GM19372 (cell line): Measurements from ENCODE around the gene ADRA2C.

Experiments
- ATAC-seq: cut with Tn5 transposase; IDR thresholded peaks from one replicate; pipeline ENCODE4 v1.9.1; 2021; ENCODE audit warnings: mild to moderate bottlenecking, low read depth, moderate library complexity; ENCODE audit not compliant: unreplicated experiment

Gene ADRA2C

DNA sequence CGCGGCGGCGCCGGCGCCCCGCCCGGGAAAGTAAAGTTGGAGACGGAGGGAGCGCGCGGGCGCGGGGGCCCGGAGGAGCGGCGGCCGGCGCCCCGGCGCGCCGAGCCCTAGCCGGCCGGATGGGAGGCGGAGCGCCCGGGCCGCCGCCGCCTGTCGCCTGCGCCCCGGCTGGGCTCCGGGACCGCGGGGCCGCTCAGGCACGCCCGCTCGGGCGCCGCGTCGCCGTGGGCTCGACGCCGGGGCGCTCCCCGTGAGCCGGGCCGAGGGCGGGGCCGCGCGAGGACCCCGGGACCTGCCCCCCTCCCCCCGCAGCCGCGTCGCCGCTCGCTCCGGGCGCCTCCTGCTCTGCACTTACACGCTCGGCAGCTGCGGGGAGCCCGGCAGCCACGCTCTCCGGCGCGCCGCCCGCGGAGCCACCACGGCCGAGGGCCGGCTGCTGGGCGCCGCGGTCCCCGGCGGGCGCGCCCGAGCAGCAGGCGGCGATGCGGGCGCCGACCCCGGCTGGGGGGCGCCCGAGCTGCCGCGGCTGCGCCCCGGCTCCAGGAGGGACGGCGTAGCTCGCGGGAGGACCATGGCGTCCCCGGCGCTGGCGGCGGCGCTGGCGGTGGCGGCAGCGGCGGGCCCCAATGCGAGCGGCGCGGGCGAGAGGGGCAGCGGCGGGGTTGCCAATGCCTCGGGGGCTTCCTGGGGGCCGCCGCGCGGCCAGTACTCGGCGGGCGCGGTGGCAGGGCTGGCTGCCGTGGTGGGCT is at the start of gene ADRA2C:
Gene ADRA2C (plus strand): TSS at position 350 of the 749 bp plus-strand sequence. CDS start 222 bp downstream, at position 572.
- ATAC-seq = no peak

GRCh38 chr4:3716631-3717235 is 49.5 kb upstream of the ADRA2C start:
- ATAC-seq = no peak

- ATAC-seq = no peak
These were observed 48.9 kb upstream of the ADRA2C start for GRCh38 chr4:3717241-3717640.

DNA sequence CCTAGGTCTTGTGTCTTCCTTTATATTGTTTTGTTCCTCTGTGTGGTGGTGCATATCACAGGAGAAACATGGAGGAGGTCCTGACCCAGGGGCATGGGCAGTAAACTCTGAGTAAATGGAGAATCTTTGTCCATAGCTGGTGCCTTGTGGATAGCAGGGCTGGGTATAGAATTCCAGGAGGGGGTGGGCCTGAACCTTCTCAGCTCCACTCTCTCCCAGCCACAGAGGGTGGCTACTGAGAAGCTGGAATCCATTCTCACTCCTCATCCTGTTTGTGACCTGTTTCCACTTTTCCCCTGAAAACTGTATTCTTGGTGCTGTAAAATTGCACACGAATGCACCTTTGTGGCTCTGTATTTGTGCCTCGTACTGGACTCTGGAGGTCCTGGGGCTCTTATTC is 47.7 kb upstream of the ADRA2C start:
- no peak for ATAC-seq

- no peak for ATAC-seq
These were observed 47.0 kb upstream of the ADRA2C start for GRCh38 chr4:3719191-3719590.

GRCh38 chr4:3719836-3720235 is 46.3 kb upstream of the ADRA2C start:
- no peak for ATAC-seq

DNA sequence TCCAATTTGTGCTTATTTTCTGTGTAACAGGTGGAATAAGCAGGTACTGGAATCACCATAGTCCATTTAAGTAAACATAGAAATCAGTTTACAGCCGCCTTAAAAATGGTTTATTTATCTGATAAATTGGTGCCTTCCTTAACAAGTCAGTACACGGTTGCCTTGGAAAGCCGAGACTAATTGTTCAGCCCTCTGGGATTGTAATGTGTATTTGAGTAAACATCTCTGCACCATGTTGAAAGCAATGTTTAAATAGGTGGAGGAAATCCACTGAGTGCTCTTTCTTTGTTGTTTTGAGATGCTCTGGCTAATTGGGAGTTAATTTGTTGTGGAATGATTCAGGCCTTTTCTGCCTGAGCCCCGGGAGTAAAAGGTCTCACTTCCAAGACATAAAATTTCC is 45.7 kb upstream of the ADRA2C start:
- no peak for ATAC-seq

DNA sequence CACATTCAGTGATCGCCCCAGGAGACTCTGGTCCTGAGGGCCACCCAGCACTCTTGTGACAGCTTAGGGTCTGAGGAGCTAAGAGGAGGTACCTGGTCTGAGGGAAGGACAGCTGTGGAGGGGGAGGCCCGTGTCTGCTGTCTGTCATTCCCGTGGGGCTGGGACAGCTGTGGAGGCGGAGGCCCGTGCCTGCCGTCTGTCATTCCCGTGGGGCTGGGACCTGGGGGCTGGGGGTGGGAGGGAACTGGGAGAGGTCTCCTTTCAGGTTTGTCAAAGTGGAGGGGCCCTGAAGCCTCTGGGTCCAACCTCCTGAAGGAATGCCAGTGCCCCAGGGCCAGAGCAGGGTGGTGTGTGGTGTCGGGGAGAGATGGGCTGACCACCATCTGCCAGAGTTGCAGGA is 45.0 kb upstream of the ADRA2C start:
- ATAC-seq = no peak

DNA sequence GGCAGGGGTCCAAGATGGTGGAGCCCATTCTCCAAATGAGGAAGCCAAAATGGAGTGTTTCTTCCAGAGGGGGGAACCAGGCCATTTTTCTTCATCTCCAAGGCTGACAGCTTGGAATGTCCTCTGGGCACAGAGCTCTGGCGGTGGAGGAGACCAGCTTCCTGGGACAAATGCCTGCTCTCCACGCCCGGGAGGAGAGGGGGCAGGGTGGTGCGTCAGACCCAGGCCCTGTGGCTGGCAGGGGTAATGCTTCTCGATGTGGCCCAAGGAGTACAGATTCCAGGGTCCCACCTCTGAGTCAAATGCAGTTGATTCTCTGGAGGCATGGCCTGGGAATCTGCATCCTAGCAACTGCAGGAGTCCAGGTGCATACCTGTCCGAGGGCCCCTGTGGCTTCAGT is 44.6 kb upstream of the ADRA2C start:
- ATAC-seq = no peak

DNA sequence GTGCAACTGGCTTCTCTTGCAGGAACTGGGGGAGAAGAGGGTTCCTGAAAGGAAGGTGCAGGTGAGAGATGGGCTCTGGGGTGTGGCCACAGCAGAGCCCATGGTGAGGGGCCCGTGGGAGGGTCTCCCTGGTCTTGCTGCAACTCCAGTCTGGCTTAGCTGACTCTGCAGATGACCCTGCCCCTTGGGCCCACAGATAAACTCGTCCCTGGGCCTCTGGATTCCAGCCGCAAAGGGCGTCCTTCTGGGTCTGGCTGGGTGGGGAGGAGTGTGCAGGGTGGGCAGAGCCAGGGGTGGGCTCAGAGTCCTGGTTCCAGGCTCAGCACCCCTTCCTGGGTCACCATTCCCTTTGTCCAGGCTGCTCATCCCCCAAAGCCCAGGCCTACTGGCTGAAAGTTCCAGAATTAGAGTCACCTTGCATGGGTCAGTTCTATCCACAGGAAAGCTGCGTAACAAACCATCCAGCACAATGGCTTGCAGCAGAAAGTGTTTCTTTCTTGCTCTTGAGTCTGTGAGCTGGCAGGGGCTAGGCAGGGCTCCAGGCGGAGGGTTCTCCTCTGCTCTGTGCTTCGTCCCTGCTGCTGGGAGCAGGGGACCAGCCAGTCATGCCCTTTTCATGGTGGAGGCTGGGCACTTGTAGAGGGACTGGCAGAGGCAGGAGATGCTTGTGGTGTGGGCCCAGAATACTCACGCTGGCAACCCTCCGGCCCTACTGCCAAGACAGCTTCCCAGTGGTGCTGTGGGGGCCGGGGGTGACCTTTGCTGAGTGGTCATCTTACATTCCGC is 43.5 kb upstream of the ADRA2C start:
- no peak for ATAC-seq

GRCh38 chr4:3723232-3723642 is 42.9 kb upstream of the ADRA2C start:
- ATAC-seq = no peak

GRCh38 chr4:3724319-3725231 is 41.6 kb upstream of the ADRA2C start:
- no peak for ATAC-seq

DNA sequence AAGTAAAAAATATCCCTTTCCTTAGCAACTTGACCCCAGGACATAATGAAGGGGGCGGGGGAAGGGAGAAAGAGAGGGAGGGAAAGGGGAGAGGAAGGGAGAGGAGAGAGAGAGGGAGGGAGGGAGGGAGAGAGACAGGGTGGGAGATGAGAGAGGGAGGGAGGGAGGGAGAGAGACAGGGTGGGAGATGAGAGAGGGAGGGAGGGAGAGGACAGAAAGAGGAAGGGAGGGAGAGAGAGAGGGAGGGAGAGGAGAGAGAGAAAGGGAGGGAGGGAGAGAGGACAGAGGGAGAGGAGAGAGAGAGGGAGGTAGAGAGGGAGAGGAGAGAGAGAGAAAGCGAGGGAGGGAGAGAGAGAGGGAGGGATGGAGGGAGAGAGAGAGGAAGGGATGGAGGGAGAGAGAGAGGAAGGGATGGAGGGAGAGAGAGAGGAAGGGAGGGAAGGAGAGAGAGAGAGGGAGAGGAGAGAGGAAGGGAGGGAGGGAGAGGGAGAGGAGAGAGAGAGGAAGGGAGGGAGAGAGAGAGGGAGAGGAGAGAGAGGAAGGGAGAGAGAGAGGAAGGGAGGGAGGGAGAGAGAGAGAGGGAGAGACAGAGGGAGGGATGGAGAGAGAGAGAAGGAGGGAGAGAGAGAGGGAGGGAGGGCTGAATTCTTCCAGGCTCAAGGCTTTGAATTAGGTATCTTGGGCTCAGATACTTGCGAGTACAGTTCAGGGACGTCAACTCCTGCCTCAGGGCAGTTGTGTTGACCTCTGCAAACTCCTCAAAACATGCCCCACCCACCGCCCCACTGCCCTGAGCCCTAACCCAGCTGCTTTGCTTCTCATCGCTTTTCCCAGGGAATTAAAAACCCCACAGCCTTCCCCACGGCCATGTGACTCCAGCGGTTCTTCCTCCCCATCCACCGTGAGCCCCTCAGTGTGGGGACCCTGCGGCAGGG is 40.0 kb upstream of the ADRA2C start:
- no peak for ATAC-seq

- ATAC-seq = no peak
These were observed 38.2 kb upstream of the ADRA2C start for GRCh38 chr4:3727847-3728469.

- no peak for ATAC-seq
These were observed 36.9 kb upstream of the ADRA2C start for GRCh38 chr4:3729188-3729881.

- no peak for ATAC-seq
These were observed 36.3 kb upstream of the ADRA2C start for GRCh38 chr4:3729882-3730226.

DNA sequence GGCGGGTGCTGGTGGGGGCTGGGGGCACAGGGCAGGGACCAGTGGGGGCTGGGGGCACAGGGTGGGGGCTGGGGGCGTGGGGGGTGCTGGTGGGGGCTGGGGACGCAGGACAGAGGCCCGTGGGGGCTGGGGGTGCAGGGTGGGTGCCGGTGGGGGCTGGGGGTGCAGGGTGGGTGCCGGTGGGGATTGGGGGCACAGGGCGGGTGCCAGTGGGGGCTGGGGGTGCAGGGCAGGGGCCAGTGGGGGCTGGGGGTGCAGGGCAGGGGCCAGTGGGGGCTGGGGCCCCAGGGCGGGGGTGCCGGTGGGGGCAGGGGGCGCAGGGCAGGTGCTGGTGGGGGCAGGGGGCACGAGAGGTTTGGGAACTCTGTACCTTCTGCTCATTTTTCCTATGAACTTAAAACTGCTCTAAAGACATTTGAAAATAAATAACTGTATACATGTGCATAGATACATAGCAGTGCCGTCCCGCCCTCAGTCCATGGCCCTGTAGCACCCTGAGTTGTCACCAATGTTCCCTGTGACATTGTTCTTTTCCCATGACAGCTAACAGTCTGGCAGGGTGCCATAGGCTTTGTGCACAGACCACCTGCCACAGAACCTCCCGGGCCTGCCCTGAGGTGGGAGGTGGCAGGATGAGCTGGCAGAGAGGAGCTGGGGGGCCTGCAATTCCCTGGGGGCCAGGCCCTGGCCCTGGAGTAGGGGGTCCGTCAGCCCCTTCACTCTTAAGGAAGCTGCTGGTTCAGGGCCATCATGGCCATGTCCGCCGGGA is 35.6 kb upstream of the ADRA2C start:
- no peak for ATAC-seq
